SK-N-SH (cell line): ENCODE results near the gene BEST3. TPM values are rescaled to one million over a fixed set of nuclear protein-coding genes. Genes with fewer than 3 reads are reported as not detected.

Experiments used
- CTCF ChIA-PET: fragments of 300-600, 350-600 bp; formaldehyde crosslinking; extraction: SDS; loops from one replicate; lab custom pipeline; 2021; lab: Yijun Ruan, JAX
- POLR2A ChIA-PET: fragments of 350-600 bp; sonication (Branson Sonifier 250); formaldehyde crosslinking; extraction: SDS; loops from one replicate; lab custom pipeline; 2020; ENCODE audit warnings: antibody characterized with exemption, inconsistent platforms; lab: Yijun Ruan, JAX
- DNase-seq: peaks from one replicate; pipeline ENCODE4 v3.0.0; 2012
- H2AFZ ChIP-seq: fragments of 200-600 bp; sonication (generic); 2 replicates; pipeline ENCODE4 v1.8.1; 2016; ENCODE audit warnings: antibody characterized with exemption, mild to moderate bottlenecking, low read depth
- H3F3A ChIP-seq: fragments of 200-600 bp; sonication (generic); replicated peaks from 2 replicates; pipeline ENCODE3; 2016; ENCODE audit warnings: antibody characterized with exemption, mild to moderate bottlenecking; ENCODE audit not compliant: insufficient read depth
- H3K27ac ChIP-seq, 2 experiments: fragments of 200-500 bp in 1 of 2; fragments of 200-600 bp in 1 of 2; sonication (Bioruptor generic) in 1 of 2; sonication (generic), shearing (Covaris generic) in 1 of 2; 2 replicates each; pipeline versions ENCODE4 v1.5.1 to v1.6.1; 2014 to 2016; ENCODE audit warnings: low read depth in 2 of 2, inconsistent platforms in 1 of 2, low read length in 1 of 2, mild to moderate bottlenecking in 1 of 2, mixed read lengths in 1 of 2
- H3K27me3 ChIP-seq: fragments of 200-600 bp; sonication (generic), shearing (Covaris generic); 2 replicates; pipeline ENCODE4 v1.6.1; 2016; ENCODE audit warnings: mixed run types; ENCODE audit not compliant: insufficient read depth
- H3K36me3 ChIP-seq, 2 experiments: fragments of 200-500 bp in 1 of 2; fragments of 200-600 bp in 1 of 2; sonication (Bioruptor generic) in 1 of 2; sonication (generic) in 1 of 2; replicated peaks in 1 of 2; 2 replicates each; pipeline versions ENCODE3 to v1.5.1; 2014 to 2016; ENCODE audit warnings: low read length in 1 of 2, mild to moderate bottlenecking in 1 of 2; ENCODE audit not compliant: insufficient read depth in 2 of 2, control insufficient read depth in 1 of 2
- H3K4me1 ChIP-seq, 2 experiments: fragments of 200-500 bp in 1 of 2; fragments of 200-600 bp in 1 of 2; sonication (Bioruptor generic) in 1 of 2; sonication (generic), shearing (Covaris generic) in 1 of 2; 2 replicates each; pipeline versions ENCODE4 v1.5.1 to v1.6.1; 2014 to 2016; ENCODE audit warnings: low read depth in 1 of 2, low read length in 1 of 2, mixed run types in 1 of 2; ENCODE audit not compliant: insufficient read depth in 2 of 2, control insufficient read depth in 1 of 2
- H3K4me2 ChIP-seq: fragments of 200-600 bp; sonication (generic), shearing (Covaris generic); 2 replicates; pipeline ENCODE4 v1.6.1; 2017; ENCODE audit warnings: mixed run types
- H3K4me3 ChIP-seq, 2 experiments: fragments of 200-500 bp in 1 of 2; fragments of 200-600 bp in 1 of 2; sonication (Bioruptor generic) in 1 of 2; sonication (generic), shearing (Covaris generic) in 1 of 2; 2 replicates each; pipeline versions ENCODE4 v1.5.1 to v1.8.1; 2014 to 2016; ENCODE audit warnings: low read depth in 2 of 2, inconsistent platforms in 1 of 2, low read length in 1 of 2, mild to moderate bottlenecking in 1 of 2, mixed read lengths in 1 of 2, moderate library complexity in 1 of 2
- H3K79me2 ChIP-seq: fragments of 200-600 bp; sonication (generic); 2 replicates; pipeline ENCODE4 v1.8.1; 2017; ENCODE audit warnings: mild to moderate bottlenecking; ENCODE audit not compliant: insufficient read depth
- H3K9ac ChIP-seq: fragments of 200-600 bp; sonication (generic); 2 replicates; pipeline ENCODE4 v1.6.1; 2017; ENCODE audit warnings: mixed run types
- H3K9me2 ChIP-seq: fragments of 200-600 bp; sonication (generic); 2 replicates; pipeline ENCODE4 v1.6.1; 2017; ENCODE audit warnings: mixed run types
- H3K9me3 ChIP-seq: fragments of 200-600 bp; sonication (generic); 2 replicates; pipeline ENCODE4 v1.6.1; 2017; ENCODE audit warnings: mixed run types, mild to moderate bottlenecking, moderate library complexity
- H4K20me1 ChIP-seq: fragments of 200-600 bp; sonication (generic); 2 replicates; pipeline ENCODE4 v1.6.1; 2017; ENCODE audit warnings: mild to moderate bottlenecking, mixed run types; ENCODE audit not compliant: insufficient read depth
- EP300 ChIP-seq, 2 experiments: IDR thresholded peaks; 2 replicates each; pipeline versions ENCODE4 v1.4.0 to v1.6.1; 2012; ENCODE audit warnings: borderline replicate concordance in 1 of 2, low read depth in 1 of 2, low read length in 1 of 2
- FOSL2 ChIP-seq: IDR thresholded peaks from 2 replicates; pipeline ENCODE4 v1.4.0; 2012; ENCODE audit warnings: low read depth, mild to moderate bottlenecking, moderate library complexity, borderline replicate concordance
- FOXJ3 ChIP-seq: sonication (generic); formaldehyde crosslinking; IDR thresholded peaks from 2 replicates; pipeline ENCODE4 v1.5.1; 2020; ENCODE audit warnings: mild to moderate bottlenecking, missing genetic modification reagents
- GATA2 ChIP-seq: sonication (generic); formaldehyde crosslinking; IDR thresholded peaks from 2 replicates; pipeline ENCODE4 v1.5.0; 2020; ENCODE audit warnings: mild to moderate bottlenecking, missing genetic modification reagents
- IRF3 ChIP-seq: fragments of 150-350 bp; IDR thresholded peaks from 2 replicates; pipeline ENCODE4 v1.6.1; 2016; ENCODE audit warnings: mild to moderate bottlenecking, low read depth, low read length
- MAX ChIP-seq: IDR thresholded peaks from 2 replicates; pipeline ENCODE4 v1.4.0; 2012; ENCODE audit warnings: low read depth
- NFIC ChIP-seq: IDR thresholded peaks from 2 replicates; pipeline ENCODE4 v1.4.0; 2012; ENCODE audit warnings: borderline replicate concordance
- NRF1 ChIP-seq: IDR thresholded peaks from 2 replicates; pipeline ENCODE4 v1.6.1; 2012; ENCODE audit warnings: low read depth, mild to moderate bottlenecking, low read length
- RAD21 ChIP-seq: IDR thresholded peaks from 2 replicates; pipeline ENCODE4 v1.6.1; 2012; ENCODE audit warnings: mild to moderate bottlenecking, low read length
- REST ChIP-seq: IDR thresholded peaks from 2 replicates; pipeline ENCODE4 v1.6.1; 2012; ENCODE audit warnings: mild to moderate bottlenecking, low read depth, low read length, moderate library complexity
- RFX5 ChIP-seq: IDR thresholded peaks from 2 replicates; pipeline ENCODE4 v1.6.1; 2012; ENCODE audit warnings: mild to moderate bottlenecking, improper control_type of control experiment, low read length
- SIN3A ChIP-seq: IDR thresholded peaks from 2 replicates; pipeline ENCODE4 v1.6.1; 2012; ENCODE audit warnings: low read depth, mild to moderate bottlenecking, low read length, moderate library complexity, borderline replicate concordance
- TEAD4 ChIP-seq: IDR thresholded peaks from 2 replicates; pipeline ENCODE4 v1.4.0; 2012; ENCODE audit warnings: mild to moderate bottlenecking, borderline replicate concordance; ENCODE audit not compliant: insufficient read depth
- USF1 ChIP-seq: IDR thresholded peaks from 2 replicates; pipeline ENCODE4 v1.4.0; 2012; ENCODE audit warnings: low read depth, borderline replicate concordance
- YY1 ChIP-seq: IDR thresholded peaks from 2 replicates; pipeline ENCODE4 v1.4.0; 2012; ENCODE audit warnings: low read depth, mild to moderate bottlenecking
- ZBTB33 ChIP-seq: IDR thresholded peaks from 2 replicates; pipeline ENCODE4 v1.4.0; 2012; ENCODE audit warnings: low read depth, borderline replicate concordance
- WGBS: methylation state at CpG from one replicate; pipeline ENCODE4 v1.1.6; 2017; ENCODE audit warnings: low lambda C conversion rate; 5-methylcytosine and 5-hydroxymethylcytosine counted together
- polyA plus RNA-seq, 3 experiments: library from polyadenylated mRNA; depleted of rRNA; stranded (reverse); fragments of >200 nt; gene quantifications; 2 replicates each; pipeline ENCODE4 v1.2.3, GENCODE V29; 2012

BEST3 gene
- polyA plus RNA-seq, 1 of the 3 experiments (the other 2 are of a cell fraction) = 0.48 TPM

- Histone ChIP-seq H3K27me3 (no peaks in the 10 kb centered on the region), H2AFZ (no peak overlapping the region), H4K20me1 (no peaks in the 10 kb centered on the region), H3F3A (no peaks in the 10 kb centered on the region), H3K36me3 (no peaks in the 10 kb centered on the region), H3K4me2 (no peak overlapping the region), H3K4me1 (no peaks in the 10 kb centered on the region), H3K9ac (no peak overlapping the region), H3K4me3 (no peak overlapping the region), H3K9me2 (no peaks in the 10 kb centered on the region), H3K79me2 (no peaks in the 10 kb centered on the region), H3K27ac (no peak overlapping the region), H3K9me3 (no peaks in the 10 kb centered on the region)
- TF ChIP-seq NRF1 = no peak
- TF ChIP-seq NFIC = no peak
- TF ChIP-seq IRF3 = no peak
- no peak for TF ChIP-seq FOSL2
- no peak for TF ChIP-seq SIN3A
- TF ChIP-seq GATA2 = no peak
- no peak for TF ChIP-seq TEAD4
- no peak for TF ChIP-seq ZBTB33
- no peak for TF ChIP-seq YY1
- CTCF ChIA-PET = no interaction called here
- POLR2A ChIA-PET = no interaction called here
- WGBS = 84% methylated on average over 1 of the region's 1 CpG
- no peak for DNase-seq
Measured at GRCh38 chr12:69703146-69703642, 4.1 kb upstream of the BEST3 start.

- ChIA-PET POLR2A (no interaction called here), CTCF (interaction anchor here (0.9 kb wide), 1 partner anchor 11 kb away, joined by 3 read pairs; no protein-coding TSS in a partner anchor)
- Histone ChIP-seq H3K4me3 (no peak overlapping the region), H3K9me2 (no peaks in the 10 kb centered on the region), H3K27ac (no peak overlapping the region), H4K20me1 (no peaks in the 10 kb centered on the region), H3K4me1 (no peaks in the 10 kb centered on the region), H3K9me3 (no peaks in the 10 kb centered on the region), H3K36me3 (no peaks in the 10 kb centered on the region), H2AFZ (peak overlapping the region; percentile 67), H3K9ac (no peak overlapping the region), H3K27me3 (no peaks in the 10 kb centered on the region), H3F3A (no peaks in the 10 kb centered on the region), H3K4me2 (no peak overlapping the region), H3K79me2 (no peaks in the 10 kb centered on the region)
- no peak for TF ChIP-seq ZBTB33
- no peak for TF ChIP-seq NFIC
- no peak for TF ChIP-seq USF1
- no peak for TF ChIP-seq RAD21
- TF ChIP-seq MAX = no peak
- no peak for TF ChIP-seq NRF1
- TF ChIP-seq SIN3A = no peak
- TF ChIP-seq RFX5 = no peak
- TF ChIP-seq TEAD4 = no peak
- no peak for TF ChIP-seq EP300 (IDR thresholded peaks at IDR 0.05; ENCODE audit: borderline replicate concordance in 1 of 2, low read depth in 1 of 2, low read length in 1 of 2)
- no peak for TF ChIP-seq REST
- TF ChIP-seq FOXJ3 = no peak
- WGBS = 92% methylated on average over 3 of the region's 3 CpGs
- DNase-seq = no peak
Measured at GRCh38 chr12:69701826-69702225, 2.7 kb upstream of the BEST3 start.
